IMR-90 (cell line): ENCODE data around the gene DHX15. TPM values are rescaled to one million over a fixed set of nuclear protein-coding genes. Genes with fewer than 3 reads are reported as not detected.

Source experiments
- ATAC-seq: fragments of 200-7000 bp; cut with Tn5 transposase; 2 replicates; pipeline ENCODE4 v1.9.1; 2020; ENCODE audit warnings: low read depth, mild to moderate bottlenecking, moderate library complexity
- BruUV-seq: library from RNA; stranded (reverse); fragments of 400-500 nt; replicated peaks from 2 replicates; lab custom pipeline; 2021; lab: Mats Ljungman, UMichigan
- CTCF ChIA-PET: fragments of 300-600 bp; formaldehyde crosslinking; extraction: SDS; loops from one replicate; lab custom pipeline; 2021; ENCODE audit warnings: antibody characterized with exemption; lab: Yijun Ruan, JAX
- POLR2A ChIA-PET: fragments of 300-600 bp; sonication (Branson Sonifier 250); formaldehyde crosslinking; loops from one replicate; lab custom pipeline; 2022; ENCODE audit warnings: antibody characterized with exemption; ENCODE audit not compliant: unreplicated experiment; lab: Charles Lee
- DNase-seq: peaks from one replicate; pipeline ENCODE4 v3.0.0; 2013
- H2AFZ ChIP-seq: replicated peaks from 2 replicates; pipeline ENCODE3; 2013; ENCODE audit warnings: low read length, mild to moderate bottlenecking; ENCODE audit not compliant: poor library complexity
- H2AK5ac ChIP-seq: 2 replicates; pipeline ENCODE4 v1.6.1; 2013; ENCODE audit warnings: low read depth, low read length, inconsistent platforms
- H2AK9ac ChIP-seq: replicated peaks from 2 replicates; pipeline ENCODE3; 2013; ENCODE audit warnings: mild to moderate bottlenecking, low read depth, low read length, moderate library complexity; ENCODE audit not compliant: poor library complexity
- H2BK120ac ChIP-seq: 2 replicates; pipeline ENCODE4 v1.6.1; 2013; ENCODE audit warnings: low read depth, low read length, inconsistent platforms
- H2BK15ac ChIP-seq: 3 replicates; pipeline ENCODE4 v1.6.1; 2013; ENCODE audit warnings: low read depth, low read length, inconsistent platforms
- H2BK20ac ChIP-seq: 2 replicates; pipeline ENCODE4 v1.6.1; 2013; ENCODE audit warnings: low read depth, mild to moderate bottlenecking, inconsistent platforms, low read length, moderate library complexity
- H2BK5ac ChIP-seq: 2 replicates; pipeline ENCODE4 v1.6.1; 2013; ENCODE audit warnings: mild to moderate bottlenecking, low read depth, low read length, inconsistent platforms; ENCODE audit not compliant: poor library complexity, severe bottlenecking
- H3K14ac ChIP-seq: replicated peaks from 2 replicates; pipeline ENCODE4 v1.6.1; 2013; ENCODE audit warnings: low read depth, low read length, inconsistent platforms
- H3K18ac ChIP-seq: 2 replicates; pipeline ENCODE4 v1.6.1; 2013; ENCODE audit warnings: low read depth, low read length, control low read depth
- H3K23ac ChIP-seq: 2 replicates; pipeline ENCODE4 v1.6.1; 2013; ENCODE audit warnings: low read depth, low read length, inconsistent platforms
- H3K27ac ChIP-seq: 2 replicates; pipeline ENCODE4 v1.5.1; 2013; ENCODE audit warnings: mild to moderate bottlenecking, control low read depth, low read length; ENCODE audit not compliant: insufficient read depth
- H3K27me3 ChIP-seq: 2 replicates; pipeline ENCODE4 v1.6.1; 2013; ENCODE audit warnings: low read length; ENCODE audit not compliant: control insufficient read depth, insufficient read depth
- H3K36me3 ChIP-seq: 2 replicates; pipeline ENCODE4 v1.6.1; 2013; ENCODE audit warnings: low read length, mixed read lengths; ENCODE audit not compliant: control insufficient read depth, insufficient read depth
- H3K4ac ChIP-seq: 2 replicates; pipeline ENCODE4 v1.6.1; 2013; ENCODE audit warnings: low read depth, low read length, inconsistent platforms
- H3K4me1 ChIP-seq: 2 replicates; pipeline ENCODE4 v1.6.1; 2013; ENCODE audit warnings: low read length, mixed read lengths; ENCODE audit not compliant: control insufficient read depth, insufficient read depth
- H3K4me2 ChIP-seq: 2 replicates; pipeline ENCODE4 v1.6.1; 2013; ENCODE audit warnings: low read depth, mild to moderate bottlenecking, control low read depth, low read length, moderate library complexity
- H3K4me3 ChIP-seq: 2 replicates; pipeline ENCODE4 v1.5.1; 2013; ENCODE audit warnings: low read depth, mild to moderate bottlenecking, control low read depth, low read length, moderate library complexity; ENCODE audit not compliant: insufficient read depth
- H3K56ac ChIP-seq: 2 replicates; pipeline ENCODE4 v1.6.1; 2013; ENCODE audit warnings: low read length, inconsistent platforms; ENCODE audit not compliant: insufficient read depth; ENCODE audit errors: extremely low read depth
- H3K79me1 ChIP-seq, 2 experiments: 2 replicates each; pipeline ENCODE4 v1.6.1; 2013; ENCODE audit warnings: low read length in 2 of 2, inconsistent platforms in 1 of 2, low read depth in 1 of 2
- H3K9ac ChIP-seq: 2 replicates; pipeline ENCODE4 v1.6.1; 2013; ENCODE audit warnings: low read depth, low read length, control low read depth
- H3K9me1 ChIP-seq: 2 replicates; pipeline ENCODE4 v1.6.1; 2013; ENCODE audit warnings: low read length, inconsistent platforms; ENCODE audit not compliant: insufficient read depth
- H3K9me3 ChIP-seq: 2 replicates; pipeline ENCODE4 v1.6.1; 2013; ENCODE audit warnings: low read length; ENCODE audit not compliant: control insufficient read depth, insufficient read depth
- H4K20me1 ChIP-seq: 2 replicates; pipeline ENCODE4 v1.6.1; 2013; ENCODE audit warnings: low read length, inconsistent platforms; ENCODE audit not compliant: insufficient read depth
- H4K5ac ChIP-seq: 2 replicates; pipeline ENCODE4 v1.6.1; 2013; ENCODE audit warnings: mild to moderate bottlenecking, low read depth, low read length, control low read depth
- H4K8ac ChIP-seq, 2 experiments: 2 replicates each; pipeline ENCODE4 v1.6.1; 2013; ENCODE audit warnings: low read depth in 2 of 2, low read length in 2 of 2, control low read depth in 1 of 2, inconsistent platforms in 1 of 2
- H4K91ac ChIP-seq: 2 replicates; pipeline ENCODE4 v1.6.1; 2013; ENCODE audit warnings: low read depth, low read length, inconsistent platforms; ENCODE audit not compliant: insufficient read depth
- BHLHE40 ChIP-seq: fragments of 150-350 bp; IDR thresholded peaks from 2 replicates; pipeline ENCODE4 v1.6.1; 2016; ENCODE audit warnings: mild to moderate bottlenecking, low read depth, low read length
- CEBPB ChIP-seq: IDR thresholded peaks from 2 replicates; pipeline ENCODE4 v1.6.1; 2012; ENCODE audit warnings: low read depth, low read length, improper control_type of control experiment
- FOS ChIP-seq: fragments of 150-350 bp; IDR thresholded peaks from 2 replicates; pipeline ENCODE4 v1.6.1; 2016; ENCODE audit warnings: low read depth, low read length
- MXI1 ChIP-seq: IDR thresholded peaks from 2 replicates; pipeline ENCODE4 v1.6.1; 2012; ENCODE audit warnings: low read depth, mild to moderate bottlenecking, low read length, moderate library complexity, borderline replicate concordance
- NFE2L2 ChIP-seq: fragments of 150-350 bp; IDR thresholded peaks from 2 replicates; pipeline ENCODE4 v1.6.1; 2016; ENCODE audit warnings: low read depth, mild to moderate bottlenecking, low read length
- POLR2A ChIP-seq: IDR thresholded peaks from 2 replicates; pipeline ENCODE4 v1.6.1; 2012; ENCODE audit warnings: mild to moderate bottlenecking, low read depth, low read length
- WGBS, 2 experiments: methylation state at CpG; one replicate each; pipeline versions ENCODE4 v1.1.5 to v1.1.7; 2013; ENCODE audit warnings: missing lambda C conversion rate in 2 of 2; ENCODE audit not compliant: insufficient read length in 1 of 2; ENCODE audit errors: extremely low coverage in 2 of 2; 5-methylcytosine and 5-hydroxymethylcytosine counted together
- dilution Hi-C: fragments of 300-500 bp; cut with HindIII; formaldehyde crosslinking; loops from one replicate; pipeline ENCODE4 v1.14.3; 2018; ENCODE audit warnings: low sequenced_read_pairs; ENCODE audit not compliant: unreplicated experiment
- in situ Hi-C: fragments of 300-500 bp; cut with MboI; formaldehyde crosslinking; loops from 3 replicates; pipeline ENCODE4 v1.14.3; 2019; ENCODE audit warnings: low sequenced_read_pairs, inconsistent platforms, mixed read lengths
- intact Hi-C: fragments of 100-400 bp; cut with micrococcal nuclease; formaldehyde crosslinking; loops from 2 replicates; pipeline ENCODE4 v1.10.0; 2022
- polyA plus RNA-seq, 3 experiments: library from polyadenylated mRNA; depleted of rRNA; stranded (reverse); fragments of >200 nt; gene quantifications; 2 replicates each; pipeline ENCODE4 v1.2.3, GENCODE V29; 2012; ENCODE audit warnings: low replicate concordance in 1 of 3
- total RNA-seq: library from RNA; depleted of rRNA; stranded (reverse); fragments of >200 nt; gene quantifications from 2 replicates; pipeline ENCODE4 v1.2.3, GENCODE V29; 2012
- TF ChIP-seq, protein P1 (sequence below): conservative IDR thresholded peaks from 2 replicates; pipeline ENCODE4 v1.5.1; 2012; ENCODE audit warnings: mild to moderate bottlenecking, low read depth, low read length, improper control_type of control experiment
- TF ChIP-seq, protein P2 (sequence below): fragments of 150-350 bp; IDR thresholded peaks from 2 replicates; pipeline ENCODE4 v1.6.1; 2017; ENCODE audit warnings: mild to moderate bottlenecking, antibody characterized with exemption, low read length, low read depth

The DHX15 gene
- total and polyA plus RNA-seq, 2 of the 4 experiments (the other 2 are of a cell fraction), result 97.9 to 172 TPM

DNA sequence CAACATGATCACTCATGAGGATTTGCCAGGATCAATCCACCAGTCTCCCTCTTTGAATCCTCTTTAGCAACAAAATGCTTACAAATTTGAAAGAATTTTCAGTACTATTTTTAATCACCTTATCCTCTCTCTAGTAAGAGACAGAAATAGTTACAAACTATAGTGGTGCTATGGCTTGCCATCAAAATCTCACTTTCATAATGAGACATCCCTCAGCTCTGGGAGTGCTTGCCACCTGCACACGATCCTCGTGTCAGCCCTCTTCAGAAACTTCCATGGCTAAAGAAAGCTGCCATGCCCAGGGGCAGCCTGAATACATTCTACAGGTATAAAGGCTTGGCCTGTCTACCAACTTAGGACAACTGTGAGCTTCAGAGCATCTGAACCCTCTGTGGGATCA lies 5.1 kb upstream of the DHX15 start:
- Histone ChIP-seq H3K79me1 (no peaks in the 10 kb centered on the region; a peak in 1 of 4 replicates), H3K4me3 (no peak overlapping the region), H2BK120ac (no peak overlapping the region), H2AK5ac (no peak overlapping the region), H4K20me1 (no peaks in the 10 kb centered on the region), H2BK20ac (no peak overlapping the region), H3K23ac (no peak overlapping the region), H4K91ac (no peak overlapping the region), H3K9me1 (no peaks in the 10 kb centered on the region), H2AK9ac (no peak overlapping the region), H3K36me3 (no peaks in the 10 kb centered on the region), H3K9me3 (peaks cover 5% of the 10 kb centered on the region; the same call in 1 of the 2 replicates), H3K18ac (no peak overlapping the region), H2AFZ (no peak overlapping the region), H2BK5ac (no peak overlapping the region), H3K4me1 (no peaks in the 10 kb centered on the region), H3K9ac (no peak overlapping the region), H3K27ac (no peak overlapping the region), H3K27me3 (peaks cover 3% of the 10 kb centered on the region; the same call in 1 of the 2 replicates), H2BK15ac (no peak overlapping the region), H3K56ac (no peak overlapping the region), H4K8ac (no peak overlapping the region), H3K14ac (no peak overlapping the region), H4K5ac (no peak overlapping the region), H3K4ac (no peak overlapping the region), H3K4me2 (no peak overlapping the region)
- BruUV-seq, result no TSS peak
- intact Hi-C loops, result no loop called here
- ATAC-seq, result no peak
- ChIA-PET POLR2A (no interaction called here), CTCF (no interaction called here)
- no CpG with 5 or more reads among the region's 2 CpGs for WGBS, 2 experiments
- TF ChIP-seq, protein P1, sequence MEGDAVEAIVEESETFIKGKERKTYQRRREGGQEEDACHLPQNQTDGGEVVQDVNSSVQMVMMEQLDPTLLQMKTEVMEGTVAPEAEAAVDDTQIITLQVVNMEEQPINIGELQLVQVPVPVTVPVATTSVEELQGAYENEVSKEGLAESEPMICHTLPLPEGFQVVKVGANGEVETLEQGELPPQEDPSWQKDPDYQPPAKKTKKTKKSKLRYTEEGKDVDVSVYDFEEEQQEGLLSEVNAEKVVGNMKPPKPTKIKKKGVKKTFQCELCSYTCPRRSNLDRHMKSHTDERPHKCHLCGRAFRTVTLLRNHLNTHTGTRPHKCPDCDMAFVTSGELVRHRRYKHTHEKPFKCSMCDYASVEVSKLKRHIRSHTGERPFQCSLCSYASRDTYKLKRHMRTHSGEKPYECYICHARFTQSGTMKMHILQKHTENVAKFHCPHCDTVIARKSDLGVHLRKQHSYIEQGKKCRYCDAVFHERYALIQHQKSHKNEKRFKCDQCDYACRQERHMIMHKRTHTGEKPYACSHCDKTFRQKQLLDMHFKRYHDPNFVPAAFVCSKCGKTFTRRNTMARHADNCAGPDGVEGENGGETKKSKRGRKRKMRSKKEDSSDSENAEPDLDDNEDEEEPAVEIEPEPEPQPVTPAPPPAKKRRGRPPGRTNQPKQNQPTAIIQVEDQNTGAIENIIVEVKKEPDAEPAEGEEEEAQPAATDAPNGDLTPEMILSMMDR, result no peak
- TF ChIP-seq NFE2L2 (no peak), CEBPB (no peak), FOS (no peak), MXI1 (no peak), POLR2A (no peak), BHLHE40 (no peak)
- TF ChIP-seq, protein P2, sequence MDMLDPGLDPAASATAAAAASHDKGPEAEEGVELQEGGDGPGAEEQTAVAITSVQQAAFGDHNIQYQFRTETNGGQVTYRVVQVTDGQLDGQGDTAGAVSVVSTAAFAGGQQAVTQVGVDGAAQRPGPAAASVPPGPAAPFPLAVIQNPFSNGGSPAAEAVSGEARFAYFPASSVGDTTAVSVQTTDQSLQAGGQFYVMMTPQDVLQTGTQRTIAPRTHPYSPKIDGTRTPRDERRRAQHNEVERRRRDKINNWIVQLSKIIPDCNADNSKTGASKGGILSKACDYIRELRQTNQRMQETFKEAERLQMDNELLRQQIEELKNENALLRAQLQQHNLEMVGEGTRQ, result no peak
- dilution Hi-C loops, result no loop called here
- in situ Hi-C loops, result no loop called here
- DNase-seq, result no peak
